ENCODE results near the gene ZNF697. TPM values are rescaled to one million over a fixed set of nuclear protein-coding genes. Genes with fewer than 3 reads are reported as not detected.

The ZNF697 gene
- total RNA-seq, 1 experiment from 2014 or later = 7.6 TPM

GRCh38 chr1:119675349-119676345 lies 27.6 kb upstream of the ZNF697 start:
- Histone ChIP-seq H3K27ac (peak overlapping the region; percentile 84), H3K36me3 (no peaks in the 10 kb centered on the region), H3K4me3 (peak overlapping the region; percentile 56), H3K27me3 (no peaks in the 10 kb centered on the region), H3K9me3 (replicated peaks) (no peaks in the 10 kb centered on the region), H3K4me1 (peaks cover 25% of the 10 kb centered on the region)
- DNase-seq = peak; percentile 85 to 96

- Histone ChIP-seq H3K36me3 (no peaks in the 10 kb centered on the region), H3K4me3 (peak overlapping the region; percentile 56), H3K27me3 (no peaks in the 10 kb centered on the region), H3K4me1 (peaks cover 25% of the 10 kb centered on the region), H3K27ac (peak overlapping the region; percentile 84), H3K9me3 (replicated peaks) (no peaks in the 10 kb centered on the region)
- peak in 1 of 2 experiments; percentile 37 for DNase-seq
These were observed 26.8 kb upstream of the ZNF697 start for GRCh38 chr1:119674835-119675289.

GRCh38 chr1:119674111-119674526 lies 26.1 kb upstream of the ZNF697 start:
- Histone ChIP-seq H3K9me3 (replicated peaks) (no peaks in the 10 kb centered on the region), H3K36me3 (no peaks in the 10 kb centered on the region), H3K27me3 (no peaks in the 10 kb centered on the region), H3K4me1 (peaks cover 25% of the 10 kb centered on the region), H3K27ac (peak overlapping the region; percentile 40), H3K4me3 (no peak overlapping the region)
- peak in 1 of 2 experiments; percentile 16 for DNase-seq

GRCh38 chr1:119673171-119673940 lies 25.3 kb upstream of the ZNF697 start:
- Histone ChIP-seq H3K27ac (peak overlapping the region; percentile 40), H3K27me3 (no peaks in the 10 kb centered on the region), H3K4me1 (peaks cover 25% of the 10 kb centered on the region), H3K9me3 (replicated peaks) (no peaks in the 10 kb centered on the region), H3K4me3 (no peak overlapping the region), H3K36me3 (no peaks in the 10 kb centered on the region)
- DNase-seq = peak; percentile 30 to 68

GRCh38 chr1:119670898-119671297 lies 22.8 kb upstream of the ZNF697 start:
- Histone ChIP-seq H3K4me3 (no peak overlapping the region), H3K9me3 (replicated peaks) (no peaks in the 10 kb centered on the region), H3K4me1 (peaks cover 23% of the 10 kb centered on the region), H3K27me3 (no peaks in the 10 kb centered on the region), H3K27ac (no peak overlapping the region), H3K36me3 (no peaks in the 10 kb centered on the region)
- DNase-seq = no peak

GRCh38 chr1:119667173-119667572 lies 19.1 kb upstream of the ZNF697 start:
- Histone ChIP-seq H3K27me3 (no peaks in the 10 kb centered on the region), H3K36me3 (no peaks in the 10 kb centered on the region), H3K4me3 (no peak overlapping the region), H3K4me1 (no peaks in the 10 kb centered on the region), H3K9me3 (replicated peaks) (no peaks in the 10 kb centered on the region), H3K27ac (no peak overlapping the region)
- no peak for DNase-seq

GRCh38 chr1:119664067-119664466 lies 16.0 kb upstream of the ZNF697 start:
- H3K4me1 ChIP-seq = peaks cover 13% of the 10 kb centered on the region
- no peaks in the 10 kb centered on the region for H3K27me3 ChIP-seq
- H3K9me3 ChIP-seq (replicated peaks) = no peaks in the 10 kb centered on the region
- H3K27ac ChIP-seq = no peak overlapping the region
- H3K36me3 ChIP-seq = no peaks in the 10 kb centered on the region
- H3K4me3 ChIP-seq = no peak overlapping the region
- no peak for DNase-seq

- Histone ChIP-seq H3K27me3 (no peaks in the 10 kb centered on the region), H3K27ac (no peak overlapping the region), H3K9me3 (replicated peaks) (no peaks in the 10 kb centered on the region), H3K4me3 (no peak overlapping the region), H3K4me1 (peaks cover 13% of the 10 kb centered on the region), H3K36me3 (no peaks in the 10 kb centered on the region)
- DNase-seq = no peak
These were observed 14.0 kb upstream of the ZNF697 start for GRCh38 chr1:119662034-119662437.

- H3K4me1 ChIP-seq = peaks cover 13% of the 10 kb centered on the region
- H3K36me3 ChIP-seq = no peaks in the 10 kb centered on the region
- H3K27me3 ChIP-seq = no peaks in the 10 kb centered on the region
- no peak overlapping the region for H3K4me3 ChIP-seq
- H3K9me3 ChIP-seq (replicated peaks) = no peaks in the 10 kb centered on the region
- no peak for DNase-seq
- H3K27ac ChIP-seq = no peak overlapping the region
These were observed 12.4 kb upstream of the ZNF697 start for GRCh38 chr1:119660253-119661083.

GRCh38 chr1:119659628-119660027 lies 11.6 kb upstream of the ZNF697 start:
- Histone ChIP-seq H3K36me3 (no peaks in the 10 kb centered on the region), H3K27me3 (no peaks in the 10 kb centered on the region), H3K27ac (no peak overlapping the region), H3K9me3 (replicated peaks) (no peaks in the 10 kb centered on the region), H3K4me3 (no peak overlapping the region), H3K4me1 (peaks cover 13% of the 10 kb centered on the region)
- DNase-seq = peak in 1 of 2 experiments; percentile 24

GRCh38 chr1:119656410-119656955 lies 8.4 kb upstream of the ZNF697 start:
- Histone ChIP-seq H3K36me3 (no peaks in the 10 kb centered on the region), H3K4me1 (peaks cover 13% of the 10 kb centered on the region), H3K9me3 (replicated peaks) (no peaks in the 10 kb centered on the region), H3K27ac (no peak overlapping the region), H3K27me3 (no peaks in the 10 kb centered on the region), H3K4me3 (no peak overlapping the region)
- DNase-seq = no peak

GRCh38 chr1:119655154-119655553 lies 7.1 kb upstream of the ZNF697 start:
- Histone ChIP-seq H3K4me1 (peaks cover 5% of the 10 kb centered on the region), H3K27me3 (no peaks in the 10 kb centered on the region), H3K9me3 (replicated peaks) (no peaks in the 10 kb centered on the region), H3K4me3 (no peak overlapping the region), H3K27ac (no peak overlapping the region), H3K36me3 (no peaks in the 10 kb centered on the region)
- DNase-seq = peak in 1 of 2 experiments; percentile 29

- H3K27me3 ChIP-seq = no peaks in the 10 kb centered on the region
- no peak overlapping the region for H3K27ac ChIP-seq
- no peaks in the 10 kb centered on the region for H3K4me1 ChIP-seq
- H3K9me3 ChIP-seq (replicated peaks) = no peaks in the 10 kb centered on the region
- H3K36me3 ChIP-seq = no peaks in the 10 kb centered on the region
- no peak overlapping the region for H3K4me3 ChIP-seq
- DNase-seq = no peak
These were observed 5.7 kb upstream of the ZNF697 start for GRCh38 chr1:119653839-119654170.

GRCh38 chr1:119653135-119653838 lies 5.2 kb upstream of the ZNF697 start:
- H3K4me1 ChIP-seq = no peaks in the 10 kb centered on the region
- no peak for DNase-seq
- H3K27ac ChIP-seq = no peak overlapping the region
- H3K27me3 ChIP-seq = no peaks in the 10 kb centered on the region
- H3K9me3 ChIP-seq (replicated peaks) = no peaks in the 10 kb centered on the region
- no peaks in the 10 kb centered on the region for H3K36me3 ChIP-seq
- no peak overlapping the region for H3K4me3 ChIP-seq
